ENCODE results near the gene EFCAB7. TPM values are rescaled to one million over a fixed set of nuclear protein-coding genes. Genes with fewer than 3 reads are reported as not detected.

Gene EFCAB7
- total RNA-seq, 2 experiments from 2014 or later: 8.5 to 9.1 TPM

GRCh38 chr1:63523738-63524137, 413 bp downstream of the EFCAB7 start:
- Mint-ChIP-seq H3K36me3 (ENCODE audit: low read depth) (peaks cover 12% of the 10 kb centered on the region), H3K4me3 (peak overlapping the region; percentile 89), H3K4me1 (peaks cover 18% of the 10 kb centered on the region), H3K27me3 (no peaks in the 10 kb centered on the region), H3K27ac (peak overlapping the region; percentile 97), H3K9me3 (ENCODE audit: low read depth) (no peaks in the 10 kb centered on the region)
- DNase-seq (no peak), ATAC-seq (peak; percentile 27)
- POLR2A ChIA-PET: no interaction called here
- CTCF ChIA-PET: interaction anchor here (0.7 to 2.2 kb wide), 3 partner anchors 15 to 197 kb away, joined by 3 to 10 read pairs (median 3); no protein-coding TSS in a partner anchor
- intact Hi-C loops (cut with DNase I, micrococcal nuclease): loop anchor here (1.0 to 5.0 kb wide), 8 partner anchors 70 to 1087 kb away; partner anchors contain the start of genes ALG6 (in 2 of the 2), ATG4C (in 2 of the 2), FOXD3 (in 1 of the 2) and PGM1 (in 1 of the 2)

GRCh38 chr1:63524201-63524600, 876 bp downstream of the EFCAB7 start:
- H3K9me3 Mint-ChIP-seq (ENCODE audit: low read depth): no peaks in the 10 kb centered on the region
- POLR2A ChIA-PET: no interaction called here
- CTCF ChIA-PET: interaction anchor here (0.7 to 2.2 kb wide), 3 partner anchors 9 to 65 kb away, joined by 3 to 10 read pairs (median 3); no protein-coding TSS in a partner anchor
- peaks cover 18% of the 10 kb centered on the region for H3K4me1 Mint-ChIP-seq
- no peaks in the 10 kb centered on the region for H3K27me3 Mint-ChIP-seq
- ATAC-seq (no peak), DNase-seq (no peak)
- intact Hi-C loops (cut with DNase I, micrococcal nuclease): loop anchor here in 1 of 2 experiments (5.0 kb wide), 2 partner anchors 197 to 742 kb away; partner anchors contain the start of gene ATG4C
- peak overlapping the region; percentile 97 for H3K27ac Mint-ChIP-seq
- peaks cover 12% of the 10 kb centered on the region for H3K36me3 Mint-ChIP-seq (ENCODE audit: low read depth)
- H3K4me3 Mint-ChIP-seq: peak overlapping the region; percentile 89

- H3K27me3 Mint-ChIP-seq: no peaks in the 10 kb centered on the region
- ATAC-seq (no peak), DNase-seq (no peak)
- no peak overlapping the region for H3K4me3 Mint-ChIP-seq
- no peaks in the 10 kb centered on the region for H3K9me3 Mint-ChIP-seq (ENCODE audit: low read depth)
- intact Hi-C loops (cut with DNase I, micrococcal nuclease): no loop called here
- no peaks in the 10 kb centered on the region for H3K4me1 Mint-ChIP-seq
- ChIA-PET POLR2A (no interaction called here), CTCF (no interaction called here)
- H3K27ac Mint-ChIP-seq: no peak overlapping the region
- peaks cover 11% of the 10 kb centered on the region for H3K36me3 Mint-ChIP-seq (ENCODE audit: low read depth)
These were observed 9.4 kb downstream of the EFCAB7 start for GRCh38 chr1:63532727-63533126.

GRCh38 chr1:63533931-63534330, 10.6 kb downstream of the EFCAB7 start:
- ChIA-PET CTCF (interaction anchor here (1.0 kb wide), 1 partner anchor 9 kb away, joined by 3 read pairs; no protein-coding TSS in a partner anchor), POLR2A (no interaction called here)
- ATAC-seq (no peak), DNase-seq (no peak)
- no peaks in the 10 kb centered on the region for H3K9me3 Mint-ChIP-seq (ENCODE audit: low read depth)
- no peaks in the 10 kb centered on the region for H3K27me3 Mint-ChIP-seq
- H3K36me3 Mint-ChIP-seq (ENCODE audit: low read depth): peaks cover 6% of the 10 kb centered on the region
- intact Hi-C loops (cut with DNase I, micrococcal nuclease): no loop called here
- no peak overlapping the region for H3K4me3 Mint-ChIP-seq
- no peak overlapping the region for H3K27ac Mint-ChIP-seq
- no peaks in the 10 kb centered on the region for H3K4me1 Mint-ChIP-seq

GRCh38 chr1:63534406-63534805, 11.1 kb downstream of the EFCAB7 start:
- Mint-ChIP-seq H3K4me1 (no peaks in the 10 kb centered on the region), H3K36me3 (ENCODE audit: low read depth) (peaks cover 6% of the 10 kb centered on the region), H3K27me3 (no peaks in the 10 kb centered on the region), H3K27ac (no peak overlapping the region), H3K4me3 (no peak overlapping the region), H3K9me3 (ENCODE audit: low read depth) (no peaks in the 10 kb centered on the region)
- intact Hi-C loops (cut with DNase I, micrococcal nuclease): no loop called here
- ATAC-seq (no peak), DNase-seq (no peak)
- ChIA-PET CTCF (no interaction called here), POLR2A (no interaction called here)

GRCh38 chr1:63537006-63537405, 13.7 kb downstream of the EFCAB7 start:
- Mint-ChIP-seq H3K9me3 (ENCODE audit: low read depth) (no peaks in the 10 kb centered on the region), H3K27me3 (no peaks in the 10 kb centered on the region), H3K27ac (no peak overlapping the region), H3K4me1 (no peaks in the 10 kb centered on the region), H3K4me3 (no peak overlapping the region), H3K36me3 (ENCODE audit: low read depth) (peaks cover 4% of the 10 kb centered on the region)
- POLR2A ChIA-PET: no interaction called here
- DNase-seq: no peak
- CTCF ChIA-PET: interaction anchor here (0.6 to 2.3 kb wide), 4 partner anchors 15 to 166 kb away, joined by 3 to 10 read pairs (median 3); no protein-coding TSS in a partner anchor
- no peak for ATAC-seq
- intact Hi-C loops (cut with DNase I, micrococcal nuclease): loop anchor here (5.0 kb wide), 2 partner anchors 575 to 695 kb away; no protein-coding TSS in a partner anchor

GRCh38 chr1:63537940-63538339, 14.6 kb downstream of the EFCAB7 start:
- H3K36me3 Mint-ChIP-seq (ENCODE audit: low read depth): peaks cover 4% of the 10 kb centered on the region
- no peak for DNase-seq
- H3K9me3 Mint-ChIP-seq (ENCODE audit: low read depth): no peaks in the 10 kb centered on the region
- H3K27ac Mint-ChIP-seq: no peak overlapping the region
- H3K27me3 Mint-ChIP-seq: no peaks in the 10 kb centered on the region
- ChIA-PET POLR2A (interaction anchor here (0.5 kb wide), 1 partner anchor 697 kb away, joined by 3 read pairs; no protein-coding TSS in a partner anchor), CTCF (interaction anchor here (0.6 to 2.3 kb wide), 13 partner anchors 11 to 698 kb away, joined by 3 to 10 read pairs (median 3); no protein-coding TSS in a partner anchor)
- no peaks in the 10 kb centered on the region for H3K4me1 Mint-ChIP-seq
- ATAC-seq: no peak
- H3K4me3 Mint-ChIP-seq: no peak overlapping the region
- intact Hi-C loops (cut with DNase I, micrococcal nuclease): loop anchor here (1.0 to 5.0 kb wide), 5 partner anchors 211 to 696 kb away; no protein-coding TSS in a partner anchor

GRCh38 chr1:63545780-63546179, 22.5 kb downstream of the EFCAB7 start:
- Mint-ChIP-seq H3K27me3 (no peaks in the 10 kb centered on the region), H3K4me1 (no peaks in the 10 kb centered on the region), H3K9me3 (ENCODE audit: low read depth) (no peaks in the 10 kb centered on the region), H3K27ac (no peak overlapping the region), H3K36me3 (ENCODE audit: low read depth) (peaks cover 4% of the 10 kb centered on the region), H3K4me3 (no peak overlapping the region)
- ATAC-seq: no peak
- POLR2A ChIA-PET: no interaction called here
- CTCF ChIA-PET: no interaction called here
- DNase-seq: no peak
- intact Hi-C loops (cut with DNase I, micrococcal nuclease): no loop called here

- Mint-ChIP-seq H3K4me3 (no peak overlapping the region), H3K36me3 (ENCODE audit: low read depth) (peaks cover 4% of the 10 kb centered on the region), H3K27ac (no peak overlapping the region), H3K4me1 (no peaks in the 10 kb centered on the region), H3K27me3 (no peaks in the 10 kb centered on the region), H3K9me3 (ENCODE audit: low read depth) (no peaks in the 10 kb centered on the region)
- POLR2A ChIA-PET: no interaction called here
- ATAC-seq (no peak), DNase-seq (no peak)
- intact Hi-C loops (cut with DNase I, micrococcal nuclease): no loop called here
- CTCF ChIA-PET: no interaction called here
These were observed 24.4 kb downstream of the EFCAB7 start for GRCh38 chr1:63547621-63548294.

- Mint-ChIP-seq H3K27me3 (no peaks in the 10 kb centered on the region), H3K4me3 (no peak overlapping the region), H3K27ac (no peak overlapping the region), H3K36me3 (ENCODE audit: low read depth) (peaks cover 4% of the 10 kb centered on the region), H3K9me3 (ENCODE audit: low read depth) (no peaks in the 10 kb centered on the region), H3K4me1 (no peaks in the 10 kb centered on the region)
- ChIA-PET CTCF (no interaction called here), POLR2A (no interaction called here)
- intact Hi-C loops (cut with DNase I, micrococcal nuclease): no loop called here
- DNase-seq (no peak), ATAC-seq (no peak)
These were observed 25.0 kb downstream of the EFCAB7 start for GRCh38 chr1:63548303-63548702.

- ATAC-seq: no peak
- no peak overlapping the region for H3K4me3 Mint-ChIP-seq
- no peak for DNase-seq
- no peaks in the 10 kb centered on the region for H3K9me3 Mint-ChIP-seq (ENCODE audit: low read depth)
- no peaks in the 10 kb centered on the region for H3K4me1 Mint-ChIP-seq
- ChIA-PET POLR2A (no interaction called here), CTCF (no interaction called here)
- H3K27me3 Mint-ChIP-seq: no peaks in the 10 kb centered on the region
- intact Hi-C loops (cut with DNase I, micrococcal nuclease): no loop called here
- H3K27ac Mint-ChIP-seq: no peak overlapping the region
- peaks cover 4% of the 10 kb centered on the region for H3K36me3 Mint-ChIP-seq (ENCODE audit: low read depth)
These were observed 25.6 kb downstream of the EFCAB7 start for GRCh38 chr1:63548877-63549276.

GRCh38 chr1:63555480-63555879, 32.2 kb downstream of the EFCAB7 start:
- DNase-seq: no peak
- intact Hi-C loops (cut with DNase I, micrococcal nuclease): loop anchor here in 1 of 2 experiments (5.0 kb wide), 1 partner anchor 692 kb away; no protein-coding TSS in a partner anchor
- no peak for ATAC-seq
- H3K9me3 Mint-ChIP-seq (ENCODE audit: low read depth): no peaks in the 10 kb centered on the region
- H3K4me3 Mint-ChIP-seq: no peak overlapping the region
- peaks cover 5% of the 10 kb centered on the region for H3K36me3 Mint-ChIP-seq (ENCODE audit: low read depth)
- H3K27me3 Mint-ChIP-seq: no peaks in the 10 kb centered on the region
- CTCF ChIA-PET: interaction anchor here (1.5 kb wide), 1 partner anchor 20 kb away, joined by 7 read pairs; no protein-coding TSS in a partner anchor
- POLR2A ChIA-PET: no interaction called here
- H3K4me1 Mint-ChIP-seq: no peaks in the 10 kb centered on the region
- H3K27ac Mint-ChIP-seq: no peak overlapping the region

Measured in activated CD4-positive, alpha-beta T cell treated with anti-CD3 and anti-CD28 coated beads for 36 hours (primary cell).